Duodenal mucosa (tissue), 2 donors: Measurements from ENCODE around the gene PLPPR1.
"Not testable (repeated sequence)": the region's sequence is repeated elsewhere in the genome, so short reads cannot be mapped to it uniquely, and the experiment has no call there.

Source experiments
- H3K27ac ChIP-seq: one replicate; pipeline ENCODE4 v1.7.0; 2013; ENCODE audit warnings: low read depth, low read length
- H3K27me3 ChIP-seq, 2 donors: one replicate each; pipeline ENCODE4 v1.7.0; 2013; ENCODE audit warnings: low read length in 2 of 2, control low read depth in 1 of 2; ENCODE audit not compliant: insufficient read depth in 2 of 2, control insufficient read depth in 1 of 2
- H3K36me3 ChIP-seq, 2 donors: one replicate each; pipeline ENCODE4 v1.7.0; 2013; ENCODE audit warnings: low read length in 2 of 2, control low read depth in 1 of 2; ENCODE audit not compliant: insufficient read depth in 2 of 2, control insufficient read depth in 1 of 2
- H3K4me1 ChIP-seq, 2 donors: one replicate each; pipeline ENCODE4 v1.7.0; 2013; ENCODE audit warnings: low read length in 2 of 2, control low read depth in 1 of 2; ENCODE audit not compliant: insufficient read depth in 2 of 2, control insufficient read depth in 1 of 2
- H3K4me3 ChIP-seq, 2 donors: one replicate each; pipeline ENCODE4 v1.7.0; 2013; ENCODE audit warnings: low read length in 2 of 2, low read depth in 1 of 2
- H3K9ac ChIP-seq, 2 donors: one replicate each; pipeline ENCODE4 v1.7.0; 2013; ENCODE audit warnings: low read length in 2 of 2, low read depth in 1 of 2
- H3K9me3 ChIP-seq, 2 donors: one replicate each; pipeline ENCODE4 v1.7.0; 2013; ENCODE audit warnings: low read length in 2 of 2, control low read depth in 1 of 2; ENCODE audit not compliant: control insufficient read depth in 1 of 2

The PLPPR1 gene

GRCh38 chr9:101117161-101117560 is 88.6 kb downstream of the PLPPR1 start:
- Histone ChIP-seq H3K4me3 (no peak overlapping the region), H3K36me3 (no peaks in the 10 kb centered on the region), H3K9ac (no peak overlapping the region), H3K27ac (no peak overlapping the region), H3K27me3 (no peaks in the 10 kb centered on the region), H3K4me1 (no peaks in the 10 kb centered on the region), H3K9me3 (no peaks in the 10 kb centered on the region)

- H3K4me3 ChIP-seq: no peak overlapping the region
- no peak overlapping the region for H3K9ac ChIP-seq
- H3K9me3 ChIP-seq: peaks cover 0 to 10% of the 10 kb centered on the region in 2 donors
- no peaks in the 10 kb centered on the region for H3K27me3 ChIP-seq
- H3K4me1 ChIP-seq: no peaks in the 10 kb centered on the region
- H3K36me3 ChIP-seq: no peaks in the 10 kb centered on the region
- no peak overlapping the region for H3K27ac ChIP-seq
Observed at GRCh38 chr9:101119206-101119819, 90.8 kb downstream of the PLPPR1 start.

- no peaks in the 10 kb centered on the region for H3K4me1 ChIP-seq
- no peak overlapping the region for H3K27ac ChIP-seq
- H3K27me3 ChIP-seq: no peaks in the 10 kb centered on the region
- no peak overlapping the region for H3K4me3 ChIP-seq
- H3K9ac ChIP-seq: no peak overlapping the region
- peaks cover 0 to 10% of the 10 kb centered on the region in 2 donors for H3K9me3 ChIP-seq
- H3K36me3 ChIP-seq: no peaks in the 10 kb centered on the region
Observed at GRCh38 chr9:101121836-101122399, 93.4 kb downstream of the PLPPR1 start.

GRCh38 chr9:101126556-101126955 is 98.0 kb downstream of the PLPPR1 start:
- Histone ChIP-seq H3K27ac (no peak overlapping the region), H3K9me3 (peaks cover 0 to 10% of the 10 kb centered on the region in 2 donors), H3K4me1 (no peaks in the 10 kb centered on the region), H3K27me3 (no peaks in the 10 kb centered on the region), H3K9ac (no peak overlapping the region), H3K36me3 (no peaks in the 10 kb centered on the region), H3K4me3 (no peak overlapping the region)

- H3K27me3 ChIP-seq, H3K36me3 ChIP-seq, H3K27ac ChIP-seq, H3K4me1 ChIP-seq, H3K4me3 ChIP-seq, H3K9ac ChIP-seq: not testable (repeated sequence)
- peaks cover 0 to 10% of the 10 kb centered on the region in 2 donors for H3K9me3 ChIP-seq
Observed at GRCh38 chr9:101127369-101127768, 98.8 kb downstream of the PLPPR1 start.

GRCh38 chr9:101128623-101129022 is 100.1 kb downstream of the PLPPR1 start:
- Histone ChIP-seq H3K27ac (no peak overlapping the region), H3K9ac (no peak overlapping the region)

GRCh38 chr9:101130054-101130453 is 101.5 kb downstream of the PLPPR1 start:
- Histone ChIP-seq H3K27me3 (no peaks in the 10 kb centered on the region), H3K9ac (no peak overlapping the region), H3K4me3 (no peak overlapping the region), H3K9me3 (no peaks in the 10 kb centered on the region), H3K27ac (no peak overlapping the region), H3K4me1 (no peaks in the 10 kb centered on the region), H3K36me3 (no peaks in the 10 kb centered on the region)

More at GRCh38 chr9:101128623-101129022, 100.1 kb downstream of the PLPPR1 start:
- peaks cover 0 to 3% of the 10 kb centered on the region in 2 donors for H3K9me3 ChIP-seq
- no peaks in the 10 kb centered on the region for H3K4me1 ChIP-seq
- no peaks in the 10 kb centered on the region for H3K36me3 ChIP-seq
- no peak overlapping the region for H3K4me3 ChIP-seq
- no peaks in the 10 kb centered on the region for H3K27me3 ChIP-seq

- Histone ChIP-seq H3K27ac (no peak overlapping the region), H3K9me3 (no peaks in the 10 kb centered on the region), H3K4me3 (no peak overlapping the region), H3K9ac (no peak overlapping the region), H3K4me1 (no peaks in the 10 kb centered on the region), H3K36me3 (no peaks in the 10 kb centered on the region), H3K27me3 (no peaks in the 10 kb centered on the region)
Observed at GRCh38 chr9:101131326-101131725, 102.8 kb downstream of the PLPPR1 start.

- Histone ChIP-seq H3K27ac (no peak overlapping the region), H3K4me1 (no peaks in the 10 kb centered on the region), H3K27me3 (no peaks in the 10 kb centered on the region), H3K9me3 (no peaks in the 10 kb centered on the region), H3K36me3 (no peaks in the 10 kb centered on the region), H3K4me3 (no peak overlapping the region), H3K9ac (no peak overlapping the region)
Observed at GRCh38 chr9:101132801-101133200, 104.3 kb downstream of the PLPPR1 start.

GRCh38 chr9:101138509-101138908 is 110.0 kb downstream of the PLPPR1 start:
- no peaks in the 10 kb centered on the region for H3K27me3 ChIP-seq
- H3K4me3 ChIP-seq: no peak overlapping the region
- H3K9ac ChIP-seq: no peak overlapping the region
- H3K9me3 ChIP-seq: no peaks in the 10 kb centered on the region
- no peaks in the 10 kb centered on the region for H3K36me3 ChIP-seq
- H3K27ac ChIP-seq: no peak overlapping the region
- H3K4me1 ChIP-seq: no peaks in the 10 kb centered on the region
